Mucosa of descending colon (tissue), 3 donors: ENCODE measurements around the gene ACVR1B. TPM values are rescaled to one million over a fixed set of nuclear protein-coding genes. Genes with fewer than 3 reads are reported as not detected.

ENCODE experiments used
- ATAC-seq: fragments of 200-7000 bp; cut with Tn5 transposase; one replicate; pipeline ENCODE4 v1.9.1; 2020; ENCODE audit warnings: mild to moderate bottlenecking, moderate library complexity
- DNase-seq, 3 donors: peaks; one replicate each; pipeline ENCODE4 v3.0.0-alpha.2; 2020
- H3K36me3 ChIP-seq: fragments of 200-600 bp; one replicate; pipeline ENCODE4 v1.8.0; 2021; ENCODE audit warnings: low read depth, mild to moderate bottlenecking
- H3K4me1 ChIP-seq: fragments of 200-600 bp; one replicate; pipeline ENCODE4 v1.8.0; 2021; ENCODE audit warnings: low read depth, mild to moderate bottlenecking
- H3K4me3 ChIP-seq: fragments of 200-600 bp; one replicate; pipeline ENCODE4 v1.8.0; 2021; ENCODE audit warnings: mild to moderate bottlenecking
- H3K9me3 ChIP-seq: fragments of 200-600 bp; one replicate; pipeline ENCODE4 v1.8.0; 2021; ENCODE audit warnings: mild to moderate bottlenecking
- CTCF ChIP-seq: fragments of 200-600 bp; IDR thresholded peaks from one replicate; pipeline ENCODE4 v1.8.0; 2022; ENCODE audit warnings: antibody characterized with exemption, mild to moderate bottlenecking
- intact Hi-C, 2 donors: fragments of 100-400 bp; cut with DNase I in 1 of 2; cut with micrococcal nuclease in 1 of 2; formaldehyde crosslinking; loops; one replicate each; pipeline versions ENCODE4 v1.11.0 to v1.11.1; 2022; cut with DNase I, micrococcal nuclease
- total RNA-seq, 3 donors: library from RNA; stranded (reverse); fragmentation: NEBNext Ultra II Directional in 2 of 3; extraction: Animal tissue kit (Norgen Biotek cat#: 25700) in 2 of 3; gene quantifications; one replicate each; pipeline versions ENCODE4 v1.2.1 to v1.2.4, GENCODE V29; 2021 to 2023
- donor health status: DM: no; HTN: no; CAD: no; lungs with moderate emphysema.
- donor health status: DM: no; HTN: no; CAD: no.
- donor health status: DM: no; HTN: yes; CAD: no.

The ACVR1B gene
- total RNA-seq, 3 donors from 2014 or later: 42.4 to 95.7 (median 77.3) TPM

GRCh38 chr12:52022841-52023181 lies 71.3 kb downstream of the ACVR1B start:
- peak; percentile 49 to 67 (median 63) for DNase-seq
- H3K4me1 ChIP-seq: peaks cover 21% of the 10 kb centered on the region
- H3K36me3 ChIP-seq: no peaks in the 10 kb centered on the region
- ATAC-seq: peak; percentile 11
- intact Hi-C loops: no loop called here
- no peak for TF ChIP-seq CTCF
- no peak overlapping the region for H3K4me3 ChIP-seq
- no peaks in the 10 kb centered on the region for H3K9me3 ChIP-seq

GRCh38 chr12:52023182-52023975 lies 71.9 kb downstream of the ACVR1B start:
- intact Hi-C loops: no loop called here

GRCh38 chr12:52023976-52024688 lies 72.6 kb downstream of the ACVR1B start:
- no peak for TF ChIP-seq CTCF
- Histone ChIP-seq H3K4me3 (no peak overlapping the region), H3K36me3 (no peaks in the 10 kb centered on the region), H3K4me1 (peaks cover 21% of the 10 kb centered on the region), H3K9me3 (no peaks in the 10 kb centered on the region)
- ATAC-seq: no peak
- intact Hi-C loops: no loop called here
- DNase-seq: no peak

More at GRCh38 chr12:52023182-52023975, 71.9 kb downstream of the ACVR1B start:
- Histone ChIP-seq H3K36me3 (no peaks in the 10 kb centered on the region), H3K9me3 (no peaks in the 10 kb centered on the region), H3K4me3 (no peak overlapping the region), H3K4me1 (peaks cover 21% of the 10 kb centered on the region)
- TF ChIP-seq CTCF: peak; percentile 98
- DNase-seq (peak; percentile 93 to 95 (median 93)), ATAC-seq (peak; percentile 79)

- H3K36me3 ChIP-seq: no peaks in the 10 kb centered on the region
- intact Hi-C loops: loop anchor here (5.0 kb wide), 1 partner anchor 57 kb away; no protein-coding TSS in a partner anchor
- no peak overlapping the region for H3K4me3 ChIP-seq
- peak; percentile 73 for ATAC-seq
- TF ChIP-seq CTCF: no peak
- H3K4me1 ChIP-seq: peaks cover 21% of the 10 kb centered on the region
- DNase-seq: peak; percentile 81 to 87 (median 84)
- H3K9me3 ChIP-seq: no peaks in the 10 kb centered on the region
Measured at GRCh38 chr12:52024845-52025230, 73.3 kb downstream of the ACVR1B start.

GRCh38 chr12:52026263-52026662 lies 74.8 kb downstream of the ACVR1B start:
- Histone ChIP-seq H3K9me3 (no peaks in the 10 kb centered on the region), H3K36me3 (no peaks in the 10 kb centered on the region), H3K4me1 (peaks cover 21% of the 10 kb centered on the region), H3K4me3 (no peak overlapping the region)
- intact Hi-C loops: loop anchor here (5.0 kb wide), 1 partner anchor 56 kb away; no protein-coding TSS in a partner anchor
- ATAC-seq: no peak
- DNase-seq: no peak
- no peak for TF ChIP-seq CTCF
